H1 (cell line): ENCODE data around the gene MAGI1. TPM values are rescaled to one million over a fixed set of nuclear protein-coding genes. Genes with fewer than 3 reads are reported as not detected.

Experiments used
- CTCF ChIA-PET: fragments of 300-600 bp; sonication (Branson Sonifier 250); formaldehyde crosslinking; loops from one replicate; lab custom pipeline; 2021; ENCODE audit not compliant: partially characterized antibody; lab: Charles Lee
- POLR2A ChIA-PET: fragments of 300-600 bp; sonication (Branson Sonifier 250); formaldehyde crosslinking; loops from one replicate; lab custom pipeline; 2021; ENCODE audit warnings: inconsistent platforms; ENCODE audit not compliant: partially characterized antibody; lab: Charles Lee
- DNase-seq, 2 experiments: peaks; one replicate each; pipeline versions ENCODE4 v3.0.0 to v3.0.0-alpha.2; 2010 to 2022; ENCODE audit warnings: low spot score in 2 of 2, low read depth in 1 of 2, mixed read lengths in 1 of 2
- FAIRE-seq: peaks from 2 replicates; lab custom pipeline; 2011; peaks lifted over from hg19 to GRCh38; lab: Jason Lieb, UNC
- H2AFZ ChIP-seq: 2 replicates; pipeline ENCODE4 v1.8.1; 2012; ENCODE audit warnings: low read length, inconsistent platforms
- H2AK5ac ChIP-seq: 2 replicates; pipeline ENCODE4 v1.6.1; 2013; ENCODE audit warnings: low read depth, low read length
- H2BK120ac ChIP-seq: replicated peaks from 2 replicates; pipeline ENCODE3; 2013; ENCODE audit warnings: low read depth, low read length, inconsistent platforms
- H2BK12ac ChIP-seq: 2 replicates; pipeline ENCODE4 v1.6.1; 2013; ENCODE audit warnings: low read depth, low read length
- H2BK15ac ChIP-seq: 2 replicates; pipeline ENCODE4 v1.6.1; 2013; ENCODE audit warnings: low read length
- H2BK20ac ChIP-seq: 2 replicates; pipeline ENCODE4 v1.6.1; 2013; ENCODE audit warnings: low read length
- H2BK5ac ChIP-seq: 2 replicates; pipeline ENCODE4 v1.6.1; 2013; ENCODE audit warnings: low read depth, low read length
- H3K14ac ChIP-seq: 2 replicates; pipeline ENCODE4 v1.6.1; 2013; ENCODE audit warnings: inconsistent platforms; ENCODE audit not compliant: insufficient read length
- H3K18ac ChIP-seq: 2 replicates; pipeline ENCODE4 v1.6.1; 2013; ENCODE audit warnings: low read length; ENCODE audit errors: extremely low read depth
- H3K23ac ChIP-seq: 2 replicates; pipeline ENCODE4 v1.6.1; 2013; ENCODE audit warnings: inconsistent platforms; ENCODE audit not compliant: insufficient read length
- H3K23me2 ChIP-seq: 2 replicates; pipeline ENCODE4 v1.6.1; 2013; ENCODE audit warnings: low read depth, low read length
- H3K27ac ChIP-seq: 2 replicates; pipeline ENCODE4 v1.6.1; 2011; ENCODE audit warnings: low read depth, low read length, inconsistent platforms
- H3K27me3 ChIP-seq, 4 experiments: replicated peaks in 1 of 4; 1 replicate in 1 of 4; 2 replicates in 3 of 4; pipeline versions ENCODE4 v1.6.1 to v1.8.1; 2011 to 2013; ENCODE audit warnings: low read length in 3 of 4, mild to moderate bottlenecking in 3 of 4, inconsistent platforms in 2 of 4, mixed read lengths in 2 of 4, moderate library complexity in 1 of 4; ENCODE audit not compliant: control insufficient read depth in 3 of 4, insufficient read depth in 3 of 4; ENCODE audit errors: extremely low read depth in 1 of 4
- H3K36me3 ChIP-seq, 4 experiments: 2 replicates each; pipeline versions ENCODE4 v1.6.1 to v1.8.1; 2011 to 2013; ENCODE audit warnings: mild to moderate bottlenecking in 4 of 4, low read length in 3 of 4, moderate library complexity in 2 of 4, control low read depth in 1 of 4, inconsistent platforms in 1 of 4; ENCODE audit not compliant: insufficient read depth in 4 of 4, control insufficient read depth in 2 of 4
- H3K4ac ChIP-seq: replicated peaks from 2 replicates; pipeline ENCODE3; 2013; ENCODE audit warnings: low read length, low read depth, mixed read lengths, inconsistent platforms; ENCODE audit not compliant: insufficient read length
- H3K4me1 ChIP-seq, 4 experiments: replicated peaks in 1 of 4; 1 replicate in 1 of 4; 2 replicates in 3 of 4; pipeline versions ENCODE4 v1.6.1 to v1.8.1; 2011 to 2013; ENCODE audit warnings: low read length in 3 of 4, inconsistent platforms in 2 of 4, mixed read lengths in 1 of 4; ENCODE audit not compliant: insufficient read depth in 4 of 4, control insufficient read depth in 3 of 4
- H3K4me2 ChIP-seq, 2 experiments: 2 replicates each; pipeline versions ENCODE4 v1.6.1 to v1.8.1; 2011 to 2013; ENCODE audit warnings: low read depth in 2 of 2, low read length in 2 of 2, control low read depth in 1 of 2, inconsistent platforms in 1 of 2, mild to moderate bottlenecking in 1 of 2; ENCODE audit not compliant: insufficient read depth in 1 of 2
- H3K4me3 ChIP-seq, 4 experiments: fragments of 200-600, 300-600 bp in 1 of 4; sonication (generic), shearing (Covaris generic), sonication (Bioruptor Twin) in 1 of 4; 2 replicates each; pipeline versions ENCODE4 v1.5.1 to v1.8.1; 2011 to 2016; ENCODE audit warnings: low read length in 4 of 4, low read depth in 3 of 4, control low read depth in 2 of 4, inconsistent platforms in 2 of 4, mild to moderate bottlenecking in 2 of 4, mixed read lengths in 1 of 4, moderate library complexity in 1 of 4; ENCODE audit not compliant: insufficient read depth in 2 of 4; ENCODE audit errors: extremely low read depth in 1 of 4
- H3K56ac ChIP-seq: replicated peaks from 2 replicates; pipeline ENCODE3; 2013; ENCODE audit warnings: low read depth, mild to moderate bottlenecking, mixed read lengths, low read length, inconsistent platforms; ENCODE audit not compliant: insufficient read length
- H3K79me1 ChIP-seq: 2 replicates; pipeline ENCODE4 v1.6.1; 2013; ENCODE audit warnings: low read depth, low read length, control low read depth
- H3K79me2 ChIP-seq, 2 experiments: 2 replicates each; pipeline versions ENCODE4 v1.6.1 to v1.8.1; 2012 to 2013; ENCODE audit warnings: low read length in 2 of 2, mild to moderate bottlenecking in 2 of 2, inconsistent platforms in 1 of 2; ENCODE audit not compliant: insufficient read depth in 2 of 2, control insufficient read depth in 1 of 2
- H3K9ac ChIP-seq, 4 experiments: replicated peaks in 1 of 4; 1 replicate in 1 of 4; 2 replicates in 3 of 4; pipeline versions ENCODE4 v1.6.1 to v1.8.1; 2011 to 2013; ENCODE audit warnings: low read depth in 3 of 4, low read length in 3 of 4, control low read depth in 2 of 4, mild to moderate bottlenecking in 2 of 4, moderate library complexity in 2 of 4, inconsistent platforms in 1 of 4; ENCODE audit errors: extremely low read depth in 1 of 4
- H3K9me3 ChIP-seq, 2 experiments: 2 replicates each; pipeline versions ENCODE4 v1.6.1 to v1.8.1; 2012 to 2013; ENCODE audit warnings: mild to moderate bottlenecking in 2 of 2, moderate library complexity in 2 of 2, control low read depth in 1 of 2, inconsistent platforms in 1 of 2, low read depth in 1 of 2, low read length in 1 of 2, mixed read lengths in 1 of 2; ENCODE audit not compliant: insufficient read depth in 2 of 2
- H4K20me1 ChIP-seq, 2 experiments: replicated peaks in 1 of 2; 2 replicates each; pipeline versions ENCODE3 to v1.8.1; 2011 to 2013; ENCODE audit warnings: inconsistent platforms in 2 of 2, low read length in 2 of 2, mild to moderate bottlenecking in 1 of 2; ENCODE audit not compliant: insufficient read depth in 2 of 2, control insufficient read depth in 1 of 2
- H4K5ac ChIP-seq: 2 replicates; pipeline ENCODE4 v1.6.1; 2013; ENCODE audit warnings: low read length, low read depth, mixed read lengths, inconsistent platforms; ENCODE audit not compliant: insufficient read length
- H4K8ac ChIP-seq: 2 replicates; pipeline ENCODE4 v1.8.0; 2013; ENCODE audit warnings: mild to moderate bottlenecking, moderate library complexity, low read length, inconsistent platforms; ENCODE audit not compliant: insufficient read depth; ENCODE audit errors: extremely low read depth
- H4K91ac ChIP-seq: replicated peaks from 2 replicates; pipeline ENCODE3; 2013; ENCODE audit warnings: low read length, mixed read lengths, inconsistent platforms; ENCODE audit not compliant: insufficient read length
- BRCA1 ChIP-seq: IDR thresholded peaks from 2 replicates; pipeline ENCODE4 v1.6.1; 2012; ENCODE audit warnings: low read depth, low read length, improper control_type of control experiment
- CBX8 ChIP-seq: fragments of 300-800, 300-1000 bp; sonication (generic); IDR thresholded peaks from 2 replicates; pipeline ENCODE4 v1.7.1; 2016; ENCODE audit warnings: low read depth, low read length, borderline replicate concordance
- CEBPB ChIP-seq: IDR thresholded peaks from 2 replicates; pipeline ENCODE4 v1.6.1; 2012; ENCODE audit warnings: low read depth, low read length
- CHD2 ChIP-seq: IDR thresholded peaks from 2 replicates; pipeline ENCODE4 v1.6.1; 2012; ENCODE audit warnings: low read length, improper control_type of control experiment
- CREB1 ChIP-seq: IDR thresholded peaks from 2 replicates; pipeline ENCODE4 v1.6.1; 2012; ENCODE audit warnings: inconsistent platforms
- HDAC2 ChIP-seq, 2 experiments: fragments of 300-600 bp in 1 of 2; sonication (generic) in 1 of 2; IDR thresholded peaks; 2 replicates each; pipeline ENCODE4 v1.6.1; 2011 to 2012; ENCODE audit warnings: low read depth in 2 of 2, low read length in 2 of 2, mild to moderate bottlenecking in 2 of 2, moderate library complexity in 2 of 2, borderline replicate concordance in 1 of 2, inconsistent platforms in 1 of 2
- MAFK ChIP-seq: IDR thresholded peaks from 2 replicates; pipeline ENCODE4 v1.6.1; 2012; ENCODE audit warnings: low read depth, mild to moderate bottlenecking, improper control_type of control experiment, low read length
- NRF1 ChIP-seq: IDR thresholded peaks from 2 replicates; pipeline ENCODE4 v1.6.1; 2011; ENCODE audit warnings: mild to moderate bottlenecking, low read depth, low read length, improper control_type of control experiment
- SAP30 ChIP-seq: fragments of 300-600 bp; sonication (generic); IDR thresholded peaks from 2 replicates; pipeline ENCODE4 v1.7.1; 2012; ENCODE audit warnings: low read length, moderate library complexity, mild to moderate bottlenecking, inconsistent platforms; ENCODE audit not compliant: insufficient read depth, insufficient replicate concordance
- SP1 ChIP-seq: IDR thresholded peaks from 2 replicates; pipeline ENCODE4 v1.6.1; 2011; ENCODE audit warnings: low read depth, low read length
- SP2 ChIP-seq: IDR thresholded peaks from 2 replicates; pipeline ENCODE4 v1.6.1; 2012; ENCODE audit warnings: mild to moderate bottlenecking, low read length, inconsistent platforms
- SUZ12 ChIP-seq: fragments of 200-600 bp; sonication (generic); IDR thresholded peaks from 2 replicates; pipeline ENCODE4 v1.6.1; 2012; ENCODE audit warnings: mild to moderate bottlenecking, inconsistent platforms, low read length, moderate library complexity, mixed read lengths
- WGBS, 2 experiments: shearing (Covaris generic) in 1 of 2; methylation state at CpG; one replicate each; pipeline versions ENCODE4 v1.1.6 to v1.1.7; 2013 to 2015; ENCODE audit warnings: low lambda C conversion rate in 2 of 2, mixed read lengths in 2 of 2, inconsistent platforms in 1 of 2, low coverage in 1 of 2, missing lambda C conversion rate in 1 of 2; ENCODE audit not compliant: insufficient replicate concordance in 2 of 2, insufficient coverage in 1 of 2, insufficient read length in 1 of 2; ENCODE audit errors: extremely low coverage in 1 of 2, missing lambda C conversion rate in 1 of 2; 5-methylcytosine and 5-hydroxymethylcytosine counted together
- polyA plus RNA-seq, 7 experiments: library from polyadenylated mRNA; depleted of rRNA in 3 of 7; stranded (reverse) in 5 of 7; unstranded in 2 of 7; fragments of >200 nt in 5 of 7; fragments of 200-250 nt in 2 of 7; gene quantifications; 1 replicate in 5 of 7; 2 replicates in 1 of 7; 4 replicates in 1 of 7; pipeline versions ENCODE4 v1.2.1 to v1.2.3, GENCODE V29; 2011 to 2013; ENCODE audit warnings: missing spikeins in 2 of 7, mixed read lengths in 2 of 7
- total RNA-seq: library from RNA; stranded (reverse); fragmentation: NEBNext Ultra II Directional; extraction: Animal tissue kit (Norgen Biotek cat#: 25700); gene quantifications from 2 replicates; pipeline ENCODE4 v1.2.1, GENCODE V29; 2021

The MAGI1 gene
- total and polyA plus RNA-seq, 2 of the 8 experiments (the other 6 are each of a cell fraction or from before 2014, with no cell fraction given) = 19.8 to 78.0 TPM

GRCh38 chr3:65830948-65831732, 207.6 kb downstream of the MAGI1 start:
- H3K4me1 ChIP-seq = peaks cover 0 to 2% (median 0%) of the 10 kb centered on the region in 4 experiments; a peak in 1 of 7 replicates
- H3K79me2 ChIP-seq = peaks cover 0 to 42% of the 10 kb centered on the region in 2 experiments; a peak in 2 of 4 replicates
- no peak overlapping the region for H3K23ac ChIP-seq
- H2AFZ ChIP-seq = no peak overlapping the region
- peaks cover 1 to 4% of the 10 kb centered on the region in 2 experiments for H4K20me1 ChIP-seq
- no peak overlapping the region for H2AK5ac ChIP-seq
- H3K4ac ChIP-seq = no peak overlapping the region
- no peak overlapping the region for H3K56ac ChIP-seq
- H3K4me2 ChIP-seq = no peak overlapping the region
- CTCF ChIA-PET = interaction anchor here (1.2 kb wide), 1 partner anchor 14 kb away, joined by 3 read pairs; no protein-coding TSS in a partner anchor
- FAIRE-seq (peak; percentile 78), DNase-seq (no peak)
- no peak overlapping the region for H3K14ac ChIP-seq
- no peak overlapping the region for H2BK15ac ChIP-seq
- no peaks in the 10 kb centered on the region for H3K36me3 ChIP-seq
- H3K79me1 ChIP-seq = no peaks in the 10 kb centered on the region; the same call in 1 of the 2 replicates
- no peak overlapping the region for H3K9ac ChIP-seq
- H4K5ac ChIP-seq = no peak overlapping the region
- no peak overlapping the region for H3K18ac ChIP-seq
- H3K9me3 ChIP-seq = no peaks in the 10 kb centered on the region
- H2BK12ac ChIP-seq = no peak overlapping the region
- H3K27me3 ChIP-seq = no peaks in the 10 kb centered on the region
- no peak overlapping the region for H4K8ac ChIP-seq
- H3K23me2 ChIP-seq = no peaks in the 10 kb centered on the region
- H3K27ac ChIP-seq = no peak overlapping the region
- H3K4me3 ChIP-seq = no peak overlapping the region
- H2BK5ac ChIP-seq = no peak overlapping the region
- no peak overlapping the region for H4K91ac ChIP-seq
- H2BK20ac ChIP-seq = no peak overlapping the region
- WGBS, 2 experiments = 90% methylated on average over 6 of the region's 6 CpGs; no CpG with 5 or more reads in 1 of the 2 experiments
- no peak overlapping the region for H2BK120ac ChIP-seq
- POLR2A ChIA-PET = interaction anchor here (0.9 kb wide), 1 partner anchor 9 kb away, joined by 3 read pairs; no protein-coding TSS in a partner anchor
- no peak for TF ChIP-seq CEBPB
- TF ChIP-seq SAP30 = no peak
- TF ChIP-seq CHD2 = no peak
- no peak for TF ChIP-seq SUZ12
- no peak for TF ChIP-seq CREB1
- no peak for TF ChIP-seq MAFK
- no peak for TF ChIP-seq SP1
- TF ChIP-seq HDAC2 (IDR thresholded peaks at IDR 0.05; ENCODE audit: borderline replicate concordance in 1 of 2, low read depth in 2 of 2, low read length in 2 of 2) = no peak
- no peak for TF ChIP-seq CBX8
- TF ChIP-seq NRF1 = no peak
- TF ChIP-seq SP2 = no peak
- no peak for TF ChIP-seq BRCA1
